HG03135 (cell line): Measurements from ENCODE around the gene CACNG5.

Experiments used
- ATAC-seq: cut with Tn5 transposase; IDR thresholded peaks from one replicate; pipeline ENCODE4 v1.9.1; 2021; ENCODE audit warnings: mild to moderate bottlenecking, moderate library complexity; ENCODE audit not compliant: unreplicated experiment

CACNG5 gene

GRCh38 chr17:66834919-66835454 is at the start of gene CACNG5:
Gene CACNG5 (plus strand): TSS chr17:66835117. CDS start chr17:66877333, 42,216 bp downstream.
- ATAC-seq, result no peak

GRCh38 chr17:66786107-66786506 is 48.8 kb upstream of the CACNG5 start:
- no peak for ATAC-seq

- ATAC-seq, result no peak
Measured at GRCh38 chr17:66787914-66788313, 47.0 kb upstream of the CACNG5 start.

GRCh38 chr17:66789093-66789492 is 45.8 kb upstream of the CACNG5 start:
- no peak for ATAC-seq

GRCh38 chr17:66789961-66790437 is 44.9 kb upstream of the CACNG5 start:
- ATAC-seq, result no peak

- no peak for ATAC-seq
Measured at GRCh38 chr17:66790501-66791061, 44.3 kb upstream of the CACNG5 start.

- no peak for ATAC-seq
Measured at GRCh38 chr17:66791347-66791746, 43.6 kb upstream of the CACNG5 start.

- no peak for ATAC-seq
Measured at GRCh38 chr17:66793814-66794213, 41.1 kb upstream of the CACNG5 start.

- ATAC-seq, result no peak
Measured at GRCh38 chr17:66795486-66795885, 39.4 kb upstream of the CACNG5 start.

- ATAC-seq, result no peak
Measured at GRCh38 chr17:66799849-66800537, 34.9 kb upstream of the CACNG5 start.

- no peak for ATAC-seq
Measured at GRCh38 chr17:66803474-66803951, 31.4 kb upstream of the CACNG5 start.

- no peak for ATAC-seq
Measured at GRCh38 chr17:66805567-66805966, 29.4 kb upstream of the CACNG5 start.

- ATAC-seq, result no peak
Measured at GRCh38 chr17:66807182-66807581, 27.7 kb upstream of the CACNG5 start.

GRCh38 chr17:66809408-66809807 is 25.5 kb upstream of the CACNG5 start:
- no peak for ATAC-seq

GRCh38 chr17:66810951-66811682 is 23.8 kb upstream of the CACNG5 start:
- ATAC-seq, result no peak

GRCh38 chr17:66811683-66812054 is 23.2 kb upstream of the CACNG5 start:
- ATAC-seq, result no peak

GRCh38 chr17:66812571-66812970 is 22.3 kb upstream of the CACNG5 start:
- ATAC-seq, result no peak

GRCh38 chr17:66813296-66813695 is 21.6 kb upstream of the CACNG5 start:
- no peak for ATAC-seq

- no peak for ATAC-seq
Measured at GRCh38 chr17:66814026-66814425, 20.9 kb upstream of the CACNG5 start.

GRCh38 chr17:66814570-66814969 is 20.3 kb upstream of the CACNG5 start:
- no peak for ATAC-seq

- no peak for ATAC-seq
Measured at GRCh38 chr17:66817750-66818149, 17.2 kb upstream of the CACNG5 start.

GRCh38 chr17:66819466-66819865 is 15.5 kb upstream of the CACNG5 start:
- no peak for ATAC-seq
